H1 (cell line): ENCODE measurements around the gene LY6G5C. TPM values are rescaled to one million over a fixed set of nuclear protein-coding genes. Genes with fewer than 3 reads are reported as not detected.

Experiments
- CHD1 ChIP-seq: IDR thresholded peaks from 2 replicates; pipeline ENCODE4 v1.6.1; 2012; ENCODE audit warnings: low read depth, low read length, improper control_type of control experiment
- KDM5A ChIP-seq: fragments of 200-600 bp; IDR thresholded peaks from 2 replicates; pipeline ENCODE4 v1.7.1; 2012; ENCODE audit warnings: mild to moderate bottlenecking, low read length, inconsistent platforms, mixed read lengths
- polyA plus RNA-seq, 7 experiments: library from polyadenylated mRNA; depleted of rRNA in 3 of 7; stranded (reverse) in 5 of 7; unstranded in 2 of 7; fragments of >200 nt in 5 of 7; fragments of 200-250 nt in 2 of 7; gene quantifications; 1 replicate in 5 of 7; 2 replicates in 1 of 7; 4 replicates in 1 of 7; pipeline versions ENCODE4 v1.2.1 to v1.2.3, GENCODE V29; 2011 to 2013; ENCODE audit warnings: missing spikeins in 2 of 7, mixed read lengths in 2 of 7
- total RNA-seq: library from RNA; stranded (reverse); fragmentation: NEBNext Ultra II Directional; extraction: Animal tissue kit (Norgen Biotek cat#: 25700); gene quantifications from 2 replicates; pipeline ENCODE4 v1.2.1, GENCODE V29; 2021

Gene LY6G5C
- total and polyA plus RNA-seq, 2 of the 8 experiments (the other 6 are each of a cell fraction or from before 2014, with no cell fraction given), result 1.1 to 1.8 TPM

- TF ChIP-seq CHD1 (no peak), KDM5A (no peak)
Measured at GRCh38 chr6:31661262-31662123, 19.4 kb downstream of the LY6G5C start (continued).
